H9 (cell line): ENCODE results near the gene ZMYM2. TPM values are rescaled to one million over a fixed set of nuclear protein-coding genes. Genes with fewer than 3 reads are reported as not detected.
A peak's percentile ranks its signal among the peaks of the same experiment; 100 is the strongest.

Experiments used
- DNase-seq: peaks from one replicate; pipeline ENCODE4 v3.0.0-alpha.2; 2017
- H2AFZ ChIP-seq: one replicate; pipeline ENCODE4 v1.6.1; 2013; ENCODE audit warnings: mild to moderate bottlenecking, low read length, control low read depth, moderate library complexity
- H2AK5ac ChIP-seq: 2 replicates; pipeline ENCODE4 v1.6.1; 2013; ENCODE audit warnings: low read length, control low read depth, mixed read lengths; ENCODE audit not compliant: insufficient read length
- H2BK120ac ChIP-seq: one replicate; pipeline ENCODE4 v1.6.1; 2013; ENCODE audit warnings: low read depth, mild to moderate bottlenecking, low read length, control low read depth, inconsistent platforms; ENCODE audit not compliant: poor library complexity, severe bottlenecking
- H2BK12ac ChIP-seq: 2 replicates; pipeline ENCODE4 v1.6.1; 2013; ENCODE audit warnings: low read length, control low read depth, mixed read lengths, low read depth; ENCODE audit not compliant: insufficient read length
- H2BK15ac ChIP-seq: 2 replicates; pipeline ENCODE4 v1.6.1; 2013; ENCODE audit warnings: low read depth, low read length, control low read depth
- H2BK20ac ChIP-seq: one replicate; pipeline ENCODE4 v1.6.1; 2013; ENCODE audit warnings: low read depth, mild to moderate bottlenecking, low read length, control low read depth, inconsistent platforms; ENCODE audit not compliant: poor library complexity, severe bottlenecking
- H2BK5ac ChIP-seq: 2 replicates; pipeline ENCODE4 v1.6.1; 2013; ENCODE audit warnings: low read length, control low read depth, mixed read lengths; ENCODE audit not compliant: insufficient read length
- H3K14ac ChIP-seq: 2 replicates; pipeline ENCODE4 v1.6.1; 2013; ENCODE audit warnings: low read length, control low read depth; ENCODE audit not compliant: insufficient read depth
- H3K18ac ChIP-seq: 2 replicates; pipeline ENCODE4 v1.6.1; 2013; ENCODE audit warnings: low read depth, mild to moderate bottlenecking, mixed read lengths, low read length, control low read depth; ENCODE audit not compliant: insufficient read length
- H3K23ac ChIP-seq: 2 replicates; pipeline ENCODE4 v1.6.1; 2013; ENCODE audit warnings: low read length, control low read depth, mixed read lengths, low read depth; ENCODE audit not compliant: insufficient read length
- H3K23me2 ChIP-seq: 2 replicates; pipeline ENCODE4 v1.6.1; 2013; ENCODE audit warnings: low read depth, mild to moderate bottlenecking, mixed read lengths, low read length, control low read depth; ENCODE audit not compliant: insufficient read length, poor library complexity, severe bottlenecking
- H3K27ac ChIP-seq: 2 replicates; pipeline ENCODE4 v1.5.1; 2013; ENCODE audit warnings: low read length, control low read depth, mixed read lengths, low read depth; ENCODE audit not compliant: insufficient read length
- H3K27me3 ChIP-seq: 2 replicates; pipeline ENCODE4 v1.6.1; 2013; ENCODE audit warnings: low read length, control low read depth, inconsistent platforms; ENCODE audit not compliant: insufficient read depth
- H3K4ac ChIP-seq: 2 replicates; pipeline ENCODE4 v1.6.1; 2013; ENCODE audit warnings: low read depth, mild to moderate bottlenecking, control low read depth, inconsistent platforms, low read length, moderate library complexity
- H3K4me1 ChIP-seq: 2 replicates; pipeline ENCODE4 v1.6.1; 2013; ENCODE audit warnings: low read length, control low read depth, inconsistent platforms; ENCODE audit not compliant: insufficient read depth
- H3K4me2 ChIP-seq: 2 replicates; pipeline ENCODE4 v1.6.1; 2013; ENCODE audit warnings: low read length, control low read depth, mixed read lengths; ENCODE audit not compliant: insufficient read length, insufficient read depth
- H3K56ac ChIP-seq: 2 replicates; pipeline ENCODE4 v1.6.1; 2013; ENCODE audit warnings: low read depth, mild to moderate bottlenecking, mixed read lengths, low read length, control low read depth; ENCODE audit not compliant: insufficient read length
- H3K79me1 ChIP-seq: 2 replicates; pipeline ENCODE4 v1.6.1; 2013; ENCODE audit warnings: low read depth, mild to moderate bottlenecking, moderate library complexity, low read length, control low read depth, inconsistent platforms; ENCODE audit not compliant: insufficient read depth, poor library complexity, severe bottlenecking
- H3K79me2 ChIP-seq: 2 replicates; pipeline ENCODE4 v1.6.1; 2013; ENCODE audit warnings: low read length, control low read depth, inconsistent platforms; ENCODE audit not compliant: insufficient read depth
- H3K9ac ChIP-seq: 2 replicates; pipeline ENCODE4 v1.6.1; 2013; ENCODE audit warnings: low read length, control low read depth, mixed read lengths; ENCODE audit not compliant: insufficient read length; ENCODE audit errors: extremely low read depth
- H3K9me3 ChIP-seq: one replicate; pipeline ENCODE4 v1.6.1; 2013; ENCODE audit warnings: low read depth, low read length, inconsistent platforms; ENCODE audit not compliant: control insufficient read depth
- H3T11ph ChIP-seq: one replicate; pipeline ENCODE4 v1.6.1; 2013; ENCODE audit warnings: mild to moderate bottlenecking, low read length, control low read depth, inconsistent platforms
- H4K20me1 ChIP-seq: one replicate; pipeline ENCODE4 v1.6.1; 2013; ENCODE audit not compliant: control insufficient read depth, insufficient read length, insufficient read depth
- H4K5ac ChIP-seq: 2 replicates; pipeline ENCODE4 v1.6.1; 2013; ENCODE audit warnings: low read depth, mild to moderate bottlenecking, mixed read lengths, low read length, control low read depth; ENCODE audit not compliant: insufficient read length
- H4K8ac ChIP-seq: replicated peaks from 2 replicates; pipeline ENCODE4 v1.6.1; 2013; ENCODE audit warnings: low read length, control low read depth, mixed read lengths, low read depth; ENCODE audit not compliant: insufficient read length
- H4K91ac ChIP-seq: 2 replicates; pipeline ENCODE4 v1.6.1; 2013; ENCODE audit warnings: low read depth, mild to moderate bottlenecking, moderate library complexity, mixed read lengths, low read length, control low read depth; ENCODE audit not compliant: insufficient read length
- H3K27ac Mint-ChIP-seq, 3 experiments: 2 replicates in 2 of 3; 3 replicates in 1 of 3; pipeline ENCODE4 v1.8.0; 2020 to 2021; ENCODE audit warnings: mixed read lengths in 3 of 3, mild to moderate bottlenecking in 1 of 3, moderate library complexity in 1 of 3
- H3K27me3 Mint-ChIP-seq: 2 replicates; pipeline ENCODE4 v1.8.0; 2021; ENCODE audit warnings: low read depth, mild to moderate bottlenecking, moderate library complexity, mixed read lengths
- H3K36me3 Mint-ChIP-seq, 3 experiments: 2 replicates in 2 of 3; 3 replicates in 1 of 3; pipeline ENCODE4 v1.8.0; 2020 to 2021; ENCODE audit warnings: low read depth in 3 of 3, mixed read lengths in 3 of 3; ENCODE audit not compliant: insufficient read depth in 1 of 3
- H3K4me1 Mint-ChIP-seq, 2 experiments: 2 replicates each; pipeline ENCODE4 v1.8.0; 2020; ENCODE audit warnings: mixed read lengths in 2 of 2
- H3K4me3 Mint-ChIP-seq, 2 experiments: 2 replicates in 1 of 2; 3 replicates in 1 of 2; pipeline ENCODE4 v1.8.0; 2020 to 2021; ENCODE audit warnings: mild to moderate bottlenecking in 2 of 2, mixed read lengths in 2 of 2, moderate library complexity in 1 of 2
- H3K9me3 Mint-ChIP-seq, 2 experiments: 2 replicates in 1 of 2; 3 replicates in 1 of 2; pipeline ENCODE4 v1.8.0; 2020; ENCODE audit warnings: mild to moderate bottlenecking in 2 of 2, mixed read lengths in 2 of 2, moderate library complexity in 1 of 2
- WGBS: extraction: QIAGEN DNeasy Blood & Tissue Kit; methylation state at CpG from one replicate; pipeline ENCODE4 v1.1.7; 2013; ENCODE audit warnings: missing lambda C conversion rate, low lambda C conversion rate, mixed read lengths; ENCODE audit not compliant: insufficient read length; ENCODE audit errors: extremely low coverage; 5-methylcytosine and 5-hydroxymethylcytosine counted together
- total RNA-seq: library from RNA; stranded (reverse); gene quantifications from 2 replicates; pipeline ENCODE4 v1.2.1, GENCODE V29; 2021
- TF ChIP-seq, protein P1 (sequence below): fragments of 200-600 bp; sonication (generic); conservative IDR thresholded peaks from 3 replicates; pipeline ENCODE4 v1.8.0; 2021; ENCODE audit warnings: antibody characterized with exemption, mild to moderate bottlenecking

Gene ZMYM2
- total RNA-seq, 1 experiment from 2014 or later, result 173 TPM

DNA sequence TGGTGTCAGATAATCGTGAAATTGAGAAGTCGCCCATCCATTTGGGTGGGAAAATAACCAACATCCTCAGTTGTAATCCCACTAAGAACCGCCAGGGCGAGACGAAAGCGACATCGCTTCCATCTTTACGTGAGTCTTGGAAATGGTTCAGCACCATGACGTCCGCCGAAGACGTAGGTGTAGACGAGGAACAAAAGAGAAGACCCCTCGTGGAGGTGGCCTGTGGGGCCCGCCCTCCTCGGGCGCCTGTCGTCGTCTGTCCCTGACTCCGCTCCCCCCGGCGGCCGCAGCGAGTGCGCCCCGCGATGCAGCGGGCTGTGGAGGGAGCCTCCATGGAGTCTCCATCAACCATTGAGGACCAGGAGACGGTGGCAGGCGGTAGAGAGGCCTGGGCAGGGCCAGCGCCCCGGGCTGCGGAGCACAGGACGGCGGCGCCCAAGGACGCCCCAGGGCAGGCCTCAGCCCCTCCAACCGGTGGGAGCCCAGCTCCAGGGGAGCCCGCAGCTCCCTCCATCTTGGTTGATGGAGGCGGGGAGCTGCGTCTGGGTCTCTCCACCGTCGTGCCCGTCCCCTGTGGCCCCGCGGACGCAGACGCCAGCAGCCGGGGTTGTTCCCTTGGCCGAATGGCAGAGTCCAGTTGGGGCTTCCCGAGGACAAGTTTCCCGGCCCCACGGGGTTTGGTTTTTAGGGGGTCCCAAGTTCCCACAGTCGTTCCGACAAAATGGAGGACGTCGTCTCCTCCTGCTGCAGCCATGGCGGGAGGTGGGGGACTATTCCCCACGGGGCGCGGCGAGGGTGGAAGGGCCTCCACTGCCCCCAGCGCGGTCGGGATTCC is 990 bp upstream of the ZMYM2 start:
- peaks cover 3% of the 10 kb centered on the region for H3K27me3 Mint-ChIP-seq
- Histone ChIP-seq H2BK120ac (peak overlapping the region; percentile 82), H3K4me2 (peak overlapping the region; percentile 45), H3K23me2 (peaks cover 6% of the 10 kb centered on the region), H3K9me3 (no peaks in the 10 kb centered on the region), H4K20me1 (no peaks in the 10 kb centered on the region), H2BK12ac (peak overlapping the region; percentile 57), H3K4ac (peak overlapping the region; percentile 72), H2BK20ac (no peak overlapping the region), H3K56ac (no peak overlapping the region), H3K79me1 (no peaks in the 10 kb centered on the region), H3K14ac (peak overlapping the region; percentile 98), H2AK5ac (no peak overlapping the region), H4K91ac (peak overlapping the region; percentile 99), H3K27me3 (no peaks in the 10 kb centered on the region), H3K79me2 (peaks cover 13% of the 10 kb centered on the region; the same call in 1 of the 2 replicates), H3K27ac (peak overlapping the region; percentile 63), H2BK5ac (no peak overlapping the region), H2BK15ac (no peak overlapping the region), H3T11ph (peak overlapping the region; percentile 24), H4K8ac (no peak overlapping the region), H3K18ac (peak overlapping the region; percentile 100), H4K5ac (no peak overlapping the region), H3K9ac (peak overlapping the region; percentile 89), H3K23ac (no peak overlapping the region), H3K4me1 (no peaks in the 10 kb centered on the region), H2AFZ (no peak overlapping the region)
- WGBS, result no CpG with 5 or more reads among the region's 65 CpGs
- H3K9me3 Mint-ChIP-seq, result peaks cover 0 to 6% of the 10 kb centered on the region in 2 experiments; a peak in 3 of 5 replicates
- H3K27ac Mint-ChIP-seq, result peak overlapping the region; percentile 81 to 93 (median 92); a peak in 4 of 7 replicates
- H3K4me1 Mint-ChIP-seq, result peaks cover 18 to 21% of the 10 kb centered on the region in 2 experiments
- TF ChIP-seq, protein P1, sequence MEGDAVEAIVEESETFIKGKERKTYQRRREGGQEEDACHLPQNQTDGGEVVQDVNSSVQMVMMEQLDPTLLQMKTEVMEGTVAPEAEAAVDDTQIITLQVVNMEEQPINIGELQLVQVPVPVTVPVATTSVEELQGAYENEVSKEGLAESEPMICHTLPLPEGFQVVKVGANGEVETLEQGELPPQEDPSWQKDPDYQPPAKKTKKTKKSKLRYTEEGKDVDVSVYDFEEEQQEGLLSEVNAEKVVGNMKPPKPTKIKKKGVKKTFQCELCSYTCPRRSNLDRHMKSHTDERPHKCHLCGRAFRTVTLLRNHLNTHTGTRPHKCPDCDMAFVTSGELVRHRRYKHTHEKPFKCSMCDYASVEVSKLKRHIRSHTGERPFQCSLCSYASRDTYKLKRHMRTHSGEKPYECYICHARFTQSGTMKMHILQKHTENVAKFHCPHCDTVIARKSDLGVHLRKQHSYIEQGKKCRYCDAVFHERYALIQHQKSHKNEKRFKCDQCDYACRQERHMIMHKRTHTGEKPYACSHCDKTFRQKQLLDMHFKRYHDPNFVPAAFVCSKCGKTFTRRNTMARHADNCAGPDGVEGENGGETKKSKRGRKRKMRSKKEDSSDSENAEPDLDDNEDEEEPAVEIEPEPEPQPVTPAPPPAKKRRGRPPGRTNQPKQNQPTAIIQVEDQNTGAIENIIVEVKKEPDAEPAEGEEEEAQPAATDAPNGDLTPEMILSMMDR, result peak; percentile 79
- H3K36me3 Mint-ChIP-seq, result peaks cover 19 to 21% (median 20%) of the 10 kb centered on the region in 3 experiments; a peak in 6 of 7 replicates
- DNase-seq, result peak; percentile 80
- H3K4me3 Mint-ChIP-seq, result peak overlapping the region; percentile 70 to 84
